DMS153 treated with DMSO at 0.1 percent for 48 hours (cell line): Measurements from ENCODE around the gene KLB.

Source experiments
- DNase-seq: peaks from one replicate; lab custom pipeline; 2025; ENCODE audit not compliant: unreplicated experiment; lab: John Stamatoyannopoulos, UW

KLB gene

GRCh38 chr4:39458505-39459300 lies 52.0 kb downstream of the KLB start, which contains the start of the genes LIAS and RPL9:
LIAS (plus strand) TSS chr4:39459056; CDS start chr4:39459118, 62 bp downstream.
RPL9 (minus strand) TSS chr4:39458922; CDS start chr4:39458439, 483 bp downstream.
- DNase-seq = peak; percentile 53

- no peak for DNase-seq
Observed at GRCh38 chr4:39464886-39465501, 58.3 kb downstream of the KLB start.

GRCh38 chr4:39466747-39467146 lies 60.0 kb downstream of the KLB start:
- no peak for DNase-seq

- no peak for DNase-seq
Observed at GRCh38 chr4:39467464-39467863, 60.7 kb downstream of the KLB start.

- DNase-seq = peak; percentile 2
Observed at GRCh38 chr4:39469429-39470077, 62.8 kb downstream of the KLB start.

GRCh38 chr4:39470402-39470801 lies 63.7 kb downstream of the KLB start:
- no peak for DNase-seq

- no peak for DNase-seq
Observed at GRCh38 chr4:39472396-39472795, 65.7 kb downstream of the KLB start.

- DNase-seq = no peak
Observed at GRCh38 chr4:39476187-39476895, 69.6 kb downstream of the KLB start.

GRCh38 chr4:39480251-39480650 lies 73.5 kb downstream of the KLB start:
- no peak for DNase-seq

- DNase-seq = no peak
Observed at GRCh38 chr4:39480902-39481695, 74.4 kb downstream of the KLB start.

- no peak for DNase-seq
Observed at GRCh38 chr4:39484582-39485272, 78.0 kb downstream of the KLB start.

- DNase-seq = no peak
Observed at GRCh38 chr4:39486221-39486804, 79.6 kb downstream of the KLB start.

GRCh38 chr4:39490322-39490721 lies 83.6 kb downstream of the KLB start:
- no peak for DNase-seq

GRCh38 chr4:39494354-39494753 lies 87.6 kb downstream of the KLB start:
- no peak for DNase-seq

- DNase-seq = no peak
Observed at GRCh38 chr4:39495446-39496213, 88.9 kb downstream of the KLB start.

- no peak for DNase-seq
Observed at GRCh38 chr4:39497909-39498726, 91.4 kb downstream of the KLB start.

- no peak for DNase-seq
Observed at GRCh38 chr4:39498727-39499020, 91.9 kb downstream of the KLB start.
